EL (cell line): ENCODE measurements around the gene PCLAF.
A peak's percentile ranks its signal among the peaks of the same experiment; 100 is the strongest.
"Not testable (repeated sequence)": the region's sequence is repeated elsewhere in the genome, so short reads cannot be mapped to it uniquely, and the experiment has no call there.

Source experiments
- DNase-seq: peaks from one replicate; pipeline ENCODE4 v3.0.0-alpha.2; 2016

The PCLAF gene

DNA sequence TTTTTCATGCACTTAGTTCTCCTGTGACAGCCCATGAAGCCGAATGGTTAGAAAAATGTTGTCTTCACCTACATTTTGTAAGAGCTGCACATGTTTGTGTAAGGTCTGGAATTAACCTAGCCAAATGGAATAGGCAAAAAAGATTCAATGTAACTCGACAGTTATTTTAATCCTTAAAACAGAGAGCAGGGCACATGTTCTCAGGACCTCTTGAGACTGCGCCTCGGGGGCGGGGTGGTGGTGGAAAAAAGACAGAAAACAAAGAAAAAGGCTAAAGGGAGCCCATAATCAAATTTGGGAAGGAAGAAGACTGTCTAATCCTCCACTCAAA is 24.6 kb downstream of the PCLAF start:
- no peak for DNase-seq

DNA sequence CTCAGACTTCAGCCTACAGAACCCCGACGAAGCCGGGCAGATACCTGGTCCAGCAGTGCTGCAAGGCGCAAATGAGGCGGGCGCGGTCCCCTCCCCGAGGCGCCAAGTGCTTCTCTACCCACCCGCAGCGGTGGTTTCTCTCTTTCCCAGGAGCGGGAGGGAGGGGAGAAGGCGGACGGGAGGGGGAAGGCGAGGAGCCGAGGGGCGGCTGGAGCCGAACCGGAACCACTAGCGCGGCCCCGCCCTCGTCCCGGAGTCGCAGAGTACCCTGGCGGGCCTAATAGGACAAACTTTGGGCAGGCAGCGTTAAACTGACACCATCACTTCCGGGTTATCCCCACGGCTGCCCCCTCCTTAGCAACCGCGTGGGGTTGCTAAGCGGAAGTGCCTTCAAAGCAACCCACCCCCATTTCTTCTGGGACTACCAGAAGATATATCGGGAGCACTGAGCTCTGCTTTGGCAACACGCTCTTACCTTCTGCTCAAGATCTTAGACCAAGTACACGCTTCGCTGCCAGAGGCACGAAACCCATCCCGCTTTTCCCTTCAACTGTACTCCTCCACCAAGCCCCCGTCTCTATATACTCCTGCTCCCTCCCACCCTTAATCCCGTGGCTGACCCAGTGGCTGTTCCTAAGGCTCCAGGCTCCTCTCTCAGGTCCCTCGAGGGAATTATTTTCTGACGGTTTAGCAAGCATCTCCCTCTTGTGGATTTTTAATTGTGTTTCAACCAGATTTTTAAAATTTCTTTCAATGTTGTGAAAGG is 25.1 kb downstream of the PCLAF start, which contains the start of gene CSNK1G1:
Gene CSNK1G1, minus strand, starts transcription at position 230 of the 766 bp plus-strand sequence. CDS start 55,674 bp downstream, outside the sequence.
- DNase-seq = peak; percentile 98

DNA sequence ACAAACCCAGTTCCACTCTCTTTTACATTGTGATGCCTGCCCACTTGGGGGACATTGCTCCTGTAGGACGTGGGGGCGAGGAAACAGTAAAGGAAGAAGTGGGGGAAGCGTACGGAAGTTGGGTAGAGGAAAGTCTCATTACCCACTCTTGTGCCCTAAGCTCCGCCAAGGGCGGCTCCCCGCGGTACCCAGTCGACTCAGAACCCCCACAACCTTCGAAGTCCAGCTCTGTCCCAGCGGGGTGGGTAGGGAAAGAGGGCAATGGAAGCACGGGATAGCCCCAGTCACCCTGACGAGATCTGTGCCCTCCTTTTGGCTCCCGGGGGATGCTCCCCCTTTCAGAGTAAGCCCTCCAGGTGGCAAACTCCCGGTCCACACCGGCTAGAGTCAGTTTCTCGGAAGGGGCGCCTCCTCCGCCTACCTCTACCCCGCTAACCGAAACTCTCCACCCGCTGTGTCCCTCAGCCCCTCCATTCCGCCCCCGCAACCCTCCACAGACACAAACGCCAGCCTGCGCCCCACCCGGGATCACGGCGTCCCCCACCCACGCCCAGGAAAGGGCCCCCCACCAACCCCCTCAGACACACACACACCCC is 25.8 kb downstream of the PCLAF start:
- peak; percentile 33 for DNase-seq

DNA sequence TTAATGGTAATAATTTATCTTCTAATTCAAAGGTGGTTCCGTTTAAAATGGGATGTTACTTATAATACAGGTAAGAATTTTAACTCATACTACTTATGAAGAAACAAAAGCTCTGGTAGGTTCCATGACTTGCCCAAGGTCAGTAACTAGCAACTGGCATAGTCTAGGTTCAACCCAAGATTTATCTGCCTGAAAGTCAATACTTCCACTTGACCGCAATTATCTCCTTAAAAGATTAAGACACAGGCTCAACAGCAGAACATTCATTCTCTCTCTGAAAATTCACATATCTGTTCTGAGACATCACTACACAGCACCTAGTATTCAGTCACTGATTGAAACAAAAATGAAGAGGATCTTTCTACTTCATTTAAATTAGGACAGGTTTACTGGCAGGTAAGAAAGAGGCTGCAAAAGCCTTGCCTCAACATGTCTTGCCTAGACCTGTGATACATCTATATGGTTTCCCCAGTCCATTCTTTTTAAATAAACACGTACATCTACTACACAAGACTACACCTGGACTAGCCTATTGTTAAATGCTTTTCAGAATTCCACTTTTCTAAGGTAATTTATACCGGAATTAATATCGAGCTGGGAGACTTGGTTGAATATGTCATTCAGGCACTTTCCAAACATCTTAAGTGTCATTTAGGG is 26.4 kb downstream of the PCLAF start:
- DNase-seq = no peak

DNA sequence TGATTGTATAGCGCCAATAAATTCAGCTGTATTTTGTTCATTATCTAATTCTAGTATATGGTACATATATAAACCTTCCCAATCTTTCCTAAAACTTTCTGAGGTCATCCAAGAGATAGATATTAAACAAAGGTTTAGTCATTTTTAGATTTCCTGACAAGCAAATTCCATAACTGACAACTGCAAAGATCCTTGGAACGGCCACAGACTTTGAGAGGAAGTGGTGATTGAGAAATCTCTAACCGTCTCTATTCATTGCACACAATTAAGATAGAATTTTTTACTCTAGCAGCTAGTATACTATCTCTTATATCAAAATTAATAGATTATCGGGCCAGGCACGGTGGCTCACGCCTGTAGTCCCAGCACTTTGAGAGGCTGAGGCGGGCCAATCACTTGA is 30.0 kb downstream of the PCLAF start:
- peak; percentile 54 for DNase-seq

DNA sequence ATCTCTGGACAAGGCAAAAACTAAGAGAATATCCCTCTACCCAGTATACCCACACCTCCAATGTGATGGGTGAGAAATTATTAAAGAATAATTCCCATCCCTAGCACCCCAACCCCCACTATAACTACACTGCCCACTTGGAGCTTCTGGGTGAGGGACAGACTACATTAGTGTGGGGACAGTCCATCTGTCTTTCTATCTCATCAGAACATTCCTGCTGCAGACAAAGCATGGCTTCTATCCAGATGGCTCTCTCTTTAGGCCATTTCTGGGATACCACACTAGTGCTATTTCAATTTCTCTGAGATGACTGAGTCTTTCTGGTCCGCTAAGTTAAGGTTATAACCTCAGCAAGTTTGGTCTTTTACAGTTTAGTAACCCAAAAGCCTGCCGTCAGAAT is 31.9 kb downstream of the PCLAF start:
- no peak for DNase-seq

DNA sequence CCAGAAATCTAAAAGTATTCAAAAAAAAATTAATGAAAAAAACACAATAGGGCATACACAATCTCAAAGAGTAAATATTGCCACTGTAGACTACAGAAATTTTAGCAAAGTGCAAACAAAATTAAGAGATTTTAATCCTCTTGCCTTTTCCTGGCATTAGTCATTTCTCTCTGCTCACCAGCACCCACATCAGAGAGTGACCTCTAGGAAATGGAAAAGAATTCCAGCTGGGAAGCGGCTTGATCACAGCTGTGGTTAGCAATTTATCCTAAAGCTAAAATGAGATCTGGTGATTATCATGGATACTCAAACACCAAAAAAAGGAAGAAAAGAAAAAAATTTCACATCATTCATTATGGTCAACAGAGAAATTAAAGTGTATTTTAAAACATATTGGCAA is 32.8 kb downstream of the PCLAF start:
- DNase-seq = peak; percentile 63

DNA sequence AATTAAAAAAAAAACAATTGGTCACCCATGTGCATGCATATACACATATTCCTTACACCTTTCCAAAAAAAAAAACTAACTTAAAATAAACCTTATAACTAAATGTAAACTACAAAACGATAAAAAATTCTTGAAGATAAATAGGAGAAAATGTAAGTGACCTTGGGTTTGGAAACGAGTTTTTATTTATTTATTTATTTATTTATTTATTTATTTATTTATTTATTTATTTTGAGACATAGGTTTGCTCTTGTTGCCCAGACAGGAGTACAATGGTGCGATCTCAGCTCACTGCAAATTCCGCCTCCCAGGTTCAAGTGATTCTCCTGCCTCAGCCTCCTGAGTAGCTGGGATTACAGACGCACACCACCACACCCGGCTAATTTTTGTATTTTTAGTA is 35.0 kb downstream of the PCLAF start:
- DNase-seq = not testable (repeated sequence)

DNA sequence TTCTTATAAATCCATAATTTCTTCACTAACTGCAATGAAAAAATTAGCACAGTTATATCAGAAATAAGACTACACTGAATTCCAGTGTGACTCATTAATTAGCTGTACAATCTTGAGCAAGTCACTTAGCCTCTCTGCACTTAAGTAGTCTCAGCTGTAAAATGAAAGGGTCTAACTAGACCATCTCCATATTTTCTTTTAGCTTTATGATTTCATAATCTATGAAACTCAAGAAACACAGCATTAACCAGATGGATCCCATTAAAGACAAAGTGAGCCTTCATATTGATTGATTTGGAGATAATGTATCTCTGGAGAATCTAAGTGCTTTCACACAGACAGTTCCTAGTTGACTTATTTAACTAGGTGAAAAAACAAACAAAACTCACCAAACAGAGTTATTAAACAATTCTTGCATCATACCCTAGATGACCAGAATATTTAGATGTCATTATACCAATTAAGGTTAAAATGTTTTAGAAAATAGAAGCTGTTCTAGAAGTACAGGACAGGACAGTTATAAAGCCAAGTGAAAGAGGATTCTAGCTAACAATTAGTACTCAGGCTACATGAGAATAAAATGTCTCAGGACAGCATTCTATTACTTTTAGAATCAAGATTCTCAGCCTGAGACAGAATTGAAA is 36.5 kb downstream of the PCLAF start:
- DNase-seq = peak; percentile 44

DNA sequence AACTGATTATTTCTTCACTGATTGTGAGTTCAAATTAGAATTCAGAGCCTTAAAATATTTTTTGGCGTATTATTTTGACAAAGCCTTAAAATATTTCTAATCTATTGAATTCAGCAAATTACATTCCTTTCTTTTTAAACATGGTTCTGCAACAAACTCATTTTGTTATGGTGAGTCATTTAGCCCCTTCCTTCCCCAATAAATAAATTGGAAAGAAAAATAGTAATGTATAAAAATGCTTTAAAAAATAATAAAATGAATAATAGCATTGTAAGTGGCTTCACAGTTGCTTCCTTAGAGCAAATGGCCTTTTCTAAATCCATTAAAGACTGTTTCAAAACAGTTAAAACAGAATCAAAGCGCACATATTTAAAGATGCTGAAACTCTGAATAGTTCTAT is 37.4 kb downstream of the PCLAF start:
- DNase-seq = peak; percentile 58

DNA sequence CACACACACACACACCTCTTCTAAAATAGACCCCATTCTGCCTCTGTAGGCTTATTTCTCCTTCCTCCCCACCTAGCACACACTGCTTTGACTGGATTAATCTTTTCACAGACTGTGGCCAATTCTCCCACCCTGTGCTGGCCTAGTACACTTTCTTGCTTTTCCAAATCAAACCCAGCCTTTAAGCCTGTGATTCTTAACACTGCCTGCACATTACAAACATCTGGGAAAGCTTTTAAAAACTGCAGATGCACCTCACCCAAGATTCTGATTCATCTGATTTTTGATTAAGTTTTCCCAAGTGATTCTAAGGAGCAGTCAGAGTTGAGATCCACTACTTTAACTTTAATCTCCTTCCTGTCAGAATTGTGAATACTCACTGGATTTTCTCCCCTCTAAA is 38.0 kb downstream of the PCLAF start:
- peak; percentile 21 for DNase-seq

DNA sequence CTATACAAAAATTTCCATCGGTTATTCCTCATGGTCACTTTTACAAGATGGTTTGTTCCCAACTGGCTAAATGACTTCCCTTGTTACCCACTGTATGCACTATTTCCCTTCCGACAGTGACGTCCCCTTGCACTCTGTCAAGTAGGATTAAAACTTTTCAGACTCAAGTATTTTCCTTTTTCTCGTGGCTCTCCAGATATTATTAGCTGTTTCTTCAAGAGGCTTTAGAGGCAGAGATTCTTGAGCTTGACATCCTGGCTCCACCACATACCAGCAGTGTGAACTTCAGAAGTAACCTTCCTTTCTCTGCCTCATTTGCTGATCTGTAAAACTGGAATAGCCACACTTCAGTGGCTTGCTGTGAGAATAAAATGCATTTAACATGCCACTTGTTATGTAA is 39.3 kb downstream of the PCLAF start:
- DNase-seq = no peak

DNA sequence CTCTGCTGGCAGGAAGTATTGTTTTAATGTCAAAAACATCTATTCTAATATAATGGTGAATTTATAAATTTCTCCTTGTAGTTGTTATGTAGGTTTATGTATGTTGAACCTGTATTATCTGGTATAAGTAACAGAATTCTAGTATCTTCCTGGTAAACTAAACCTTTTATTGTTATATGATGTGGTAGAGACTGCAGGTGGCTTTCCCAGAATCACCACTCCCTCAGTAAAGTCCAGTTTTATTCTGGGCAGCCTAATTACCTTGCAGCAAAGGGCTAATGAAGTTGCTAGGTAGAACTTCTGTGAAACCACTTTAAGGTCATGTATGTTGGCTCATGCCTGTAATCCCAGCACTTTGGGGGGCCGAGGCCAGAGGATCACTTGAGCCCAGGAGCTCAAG is 40.9 kb downstream of the PCLAF start:
- no peak for DNase-seq

DNA sequence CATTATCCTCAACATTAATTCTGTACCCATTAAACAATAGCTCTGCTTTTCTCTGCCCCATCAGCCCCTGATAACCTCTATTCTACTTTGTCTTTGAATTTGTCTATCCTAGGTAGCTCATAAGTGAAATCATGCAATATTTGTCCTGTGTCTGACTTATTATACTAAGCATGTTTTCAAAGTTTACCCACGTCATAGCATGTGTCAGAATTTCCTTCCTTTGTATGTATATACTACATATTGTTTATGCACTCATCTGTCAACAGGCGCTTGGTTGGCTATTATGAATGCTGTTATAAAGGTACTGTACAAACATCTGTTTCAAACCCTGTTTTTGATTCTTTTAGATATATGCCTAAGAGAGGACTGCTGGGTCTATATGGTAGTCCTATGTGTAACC is 43.5 kb downstream of the PCLAF start:
- DNase-seq = no peak

DNA sequence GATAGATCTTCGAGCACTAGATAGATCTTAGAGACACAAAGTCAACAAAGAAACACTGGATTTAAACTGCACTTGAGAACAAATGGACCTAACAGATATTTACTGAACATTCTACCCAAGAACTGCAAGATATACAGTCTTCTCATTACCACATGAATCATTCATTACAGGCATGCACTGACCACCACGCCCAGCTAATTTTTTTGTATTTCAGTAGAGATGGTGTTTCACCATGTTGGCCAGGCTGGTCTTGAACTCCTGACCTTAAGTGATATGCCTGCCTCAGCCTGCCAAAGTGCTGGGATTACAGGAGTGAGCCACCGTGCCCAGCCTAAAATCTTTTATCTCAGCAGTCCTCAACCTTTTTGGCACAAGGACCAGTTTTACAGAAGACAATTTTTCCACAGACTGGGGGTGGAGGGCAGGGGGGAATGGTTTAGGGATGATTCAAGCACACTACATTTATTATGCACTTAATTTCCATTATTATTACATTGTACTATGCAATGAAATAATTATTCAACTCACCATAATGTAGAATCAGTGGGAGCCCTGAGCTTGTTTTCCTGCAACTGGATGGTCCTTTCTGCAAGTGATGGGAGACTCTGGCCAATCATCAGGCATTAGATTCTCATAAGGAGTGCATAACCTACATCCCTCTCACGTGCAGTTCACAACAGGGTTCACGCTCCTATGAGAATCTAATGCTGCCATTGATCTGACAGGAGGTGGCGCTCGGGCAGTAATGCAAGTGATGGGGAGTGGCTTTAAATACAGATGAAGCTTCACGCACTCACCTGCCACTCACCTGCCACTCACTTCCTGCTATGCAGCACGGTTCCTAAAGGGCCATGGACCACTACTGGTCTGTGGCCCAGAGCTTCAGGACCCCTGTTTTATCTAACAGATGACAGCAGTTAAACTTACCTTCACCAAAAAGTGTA is 47.0 kb downstream of the PCLAF start:
- DNase-seq = peak; percentile 33

DNA sequence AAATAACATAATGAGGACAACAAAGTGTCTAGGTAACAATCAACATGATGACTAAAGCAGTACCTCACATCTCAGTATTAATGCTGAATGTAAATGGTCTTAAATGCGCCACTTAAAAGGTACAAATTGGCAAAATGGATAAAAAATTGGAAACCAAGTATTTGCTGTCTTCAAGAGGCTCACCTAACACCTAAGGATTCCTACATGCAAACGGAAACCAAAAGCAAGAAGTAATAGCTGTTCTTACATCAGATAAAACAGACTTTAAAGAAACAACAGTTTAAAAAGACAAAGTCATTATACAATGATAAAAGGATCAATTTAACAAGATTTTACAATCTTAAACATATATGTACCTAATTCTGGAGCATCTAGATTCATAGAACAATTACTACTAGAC is 47.7 kb downstream of the PCLAF start:
- DNase-seq = no peak

DNA sequence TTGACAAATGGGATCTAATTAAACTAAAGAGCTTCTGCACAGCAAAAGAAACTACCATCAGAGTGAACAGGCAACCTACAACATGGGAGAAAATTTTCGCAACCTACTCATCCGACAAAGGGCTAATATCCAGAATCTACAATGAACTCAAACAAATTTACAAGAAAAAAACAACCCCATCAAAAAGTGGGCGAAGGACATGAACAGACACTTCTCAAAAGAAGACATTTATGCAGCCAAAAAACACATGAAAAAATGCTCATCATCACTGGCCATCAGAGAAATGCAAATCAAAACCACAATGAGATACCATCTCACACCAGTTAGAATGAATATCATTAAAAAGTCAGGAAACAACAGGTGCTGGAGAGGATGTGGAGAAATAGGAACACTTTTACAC is 49.6 kb downstream of the PCLAF start:
- DNase-seq = not testable (repeated sequence)

DNA sequence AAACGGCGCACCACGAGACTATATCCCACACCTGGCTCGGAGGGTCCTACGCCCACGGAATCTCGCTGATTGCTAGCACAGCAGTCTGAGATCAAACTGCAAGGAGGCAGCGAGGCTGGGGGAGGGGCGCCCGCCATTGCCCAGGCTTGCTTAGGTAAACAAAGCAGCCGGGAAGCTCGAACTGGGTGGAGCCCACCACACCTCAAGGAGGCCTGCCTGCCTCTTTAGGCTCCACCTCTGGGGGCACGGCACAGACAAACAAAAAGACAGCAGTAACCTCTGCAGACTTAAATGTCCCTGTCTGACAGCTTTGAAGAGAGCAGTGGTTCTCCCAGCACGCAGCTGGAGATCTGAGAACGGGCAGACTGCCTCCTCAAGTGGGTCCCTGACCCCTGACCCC is 54.3 kb downstream of the PCLAF start:
- not testable (repeated sequence) for DNase-seq

DNA sequence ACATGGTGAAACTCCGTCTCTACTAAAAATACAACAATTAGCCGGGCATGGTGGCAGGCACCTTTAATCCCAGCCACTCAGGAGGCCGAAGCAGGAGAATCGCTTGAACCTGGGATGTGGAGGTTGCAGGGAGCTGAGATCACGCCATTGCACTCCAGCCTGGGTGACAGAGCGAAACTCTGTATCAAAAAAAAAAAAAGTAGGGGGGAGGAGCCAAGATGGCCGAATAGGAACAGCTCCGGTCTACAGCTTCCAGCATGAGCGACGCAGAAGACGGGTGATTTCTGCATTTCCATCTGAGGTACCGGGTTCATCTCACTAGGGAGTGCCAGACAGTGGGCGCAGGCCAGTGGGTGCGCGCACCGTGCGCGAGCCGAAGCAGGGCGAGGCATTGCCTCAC is 54.8 kb downstream of the PCLAF start:
- not testable (repeated sequence) for DNase-seq

DNA sequence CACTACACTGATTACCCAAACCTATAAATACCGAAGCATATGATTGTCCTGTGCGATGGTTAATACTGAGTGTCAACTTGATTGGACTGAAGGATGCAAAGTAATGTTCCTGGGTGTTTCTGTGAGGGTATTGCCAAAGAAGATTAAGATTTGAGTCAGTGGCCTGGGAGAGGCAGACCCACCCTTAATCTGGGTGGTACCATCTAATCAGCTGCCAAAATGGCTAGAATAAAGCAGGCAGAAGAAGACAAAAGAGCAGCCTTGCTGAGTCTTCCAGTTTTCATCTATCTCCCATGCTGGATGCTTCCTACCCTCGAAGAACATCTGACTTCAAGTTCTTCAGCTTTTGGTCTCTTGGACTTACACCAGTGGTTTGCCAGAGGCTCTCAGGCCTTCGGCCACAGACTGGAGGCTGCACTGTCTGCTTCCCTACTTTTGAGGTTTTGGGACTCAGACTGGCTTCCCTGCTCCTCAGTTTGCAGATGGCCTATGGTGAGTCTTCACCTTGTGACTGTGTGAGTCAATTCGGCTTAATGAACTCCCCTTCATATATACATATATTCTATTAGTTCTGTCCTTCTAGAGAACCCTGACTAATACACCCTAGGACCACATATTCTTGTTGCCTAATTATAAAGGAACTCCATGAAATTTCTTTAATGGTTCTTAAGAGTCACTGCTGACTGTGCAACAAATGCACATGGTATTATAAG is 56.9 kb downstream of the PCLAF start:
- DNase-seq = peak; percentile 17

DNA sequence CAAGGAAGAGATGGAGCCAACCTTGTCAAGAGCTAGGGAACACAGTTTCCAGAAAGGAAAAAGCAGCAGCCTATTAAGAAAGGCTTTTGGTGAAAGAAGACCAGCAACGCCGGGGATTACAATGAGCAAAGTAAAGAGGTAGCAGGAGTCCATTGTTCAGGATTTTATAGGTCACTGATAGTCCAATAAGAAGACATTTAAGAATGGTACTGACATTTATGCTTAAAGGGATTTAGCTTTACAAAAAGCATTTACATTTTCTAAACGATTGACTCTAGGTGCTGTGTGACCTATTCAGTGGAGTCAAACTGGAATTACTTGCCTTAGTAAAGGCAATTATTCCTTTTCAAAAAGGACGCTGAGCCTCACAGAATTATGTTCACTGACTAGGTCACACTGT is 66.0 kb downstream of the PCLAF start:
- DNase-seq = no peak

DNA sequence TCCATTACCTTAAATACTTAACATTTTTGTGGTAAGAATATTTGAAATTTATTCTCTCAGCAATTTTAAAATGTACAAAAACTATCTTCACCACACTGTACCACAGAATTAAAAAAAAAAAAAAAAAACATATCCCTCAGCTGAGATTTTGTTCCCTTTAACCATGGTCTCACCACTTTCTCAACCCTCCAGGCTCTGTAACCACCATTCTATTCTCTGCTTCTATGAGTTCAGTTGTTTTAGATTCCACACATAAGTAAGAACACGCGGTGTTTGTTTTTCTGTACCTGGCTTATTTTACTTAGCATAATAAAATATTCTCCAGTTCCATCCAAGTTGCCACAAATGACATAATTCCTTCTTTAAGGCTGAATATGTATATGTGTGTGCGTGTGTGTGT is 66.8 kb downstream of the PCLAF start:
- DNase-seq = no peak
